Vagina (tissue), 2 donors: ENCODE results near the gene ESRRG. TPM values are rescaled to one million over a fixed set of nuclear protein-coding genes. Genes with fewer than 3 reads are reported as not detected.

Experiments used
- DNase-seq, 2 donors: peaks; one replicate each; pipeline ENCODE4 v3.0.0-alpha.2; 2017; ENCODE audit errors: extremely low spot score in 2 of 2
- H3K27ac ChIP-seq: fragments of 200-600 bp; sonication (generic); one replicate; pipeline ENCODE4 v1.5.1; 2019
- H3K27me3 ChIP-seq: fragments of 200-600 bp; sonication (generic); one replicate; pipeline ENCODE4 v1.5.1; 2019
- H3K36me3 ChIP-seq, 2 donors: fragments of 200-600 bp; sonication (generic); one replicate each; pipeline ENCODE4 v1.5.1; 2017 to 2019
- H3K4me1 ChIP-seq: fragments of 200-600 bp; sonication (generic); one replicate; pipeline ENCODE4 v1.5.1; 2019
- H3K4me3 ChIP-seq, 2 donors: fragments of 200-600 bp; sonication (generic); 1 replicate in 1 of 2; 2 replicates in 1 of 2; pipeline ENCODE4 v1.5.1; 2016 to 2019
- H3K9me3 ChIP-seq: fragments of 200-600 bp; sonication (generic); one replicate; pipeline ENCODE4 v1.5.1; 2019
- POLR2A ChIP-seq, 2 donors: fragments of 450-650 bp; IDR thresholded peaks; one replicate each; pipeline ENCODE4 v1.6.1; 2017; ENCODE audit warnings: antibody characterized with exemption in 2 of 2, mild to moderate bottlenecking in 2 of 2, moderate library complexity in 2 of 2
- POLR2AphosphoS5 ChIP-seq, 2 donors: sonication (generic); formaldehyde crosslinking; IDR thresholded peaks; one replicate each; pipeline ENCODE4 v1.9.0; 2017; ENCODE audit warnings: antibody characterized with exemption in 2 of 2, mild to moderate bottlenecking in 2 of 2, low read depth in 1 of 2; ENCODE audit not compliant: insufficient read depth in 1 of 2
- intact Hi-C: fragments of 100-400 bp; cut with DNase I; formaldehyde crosslinking; loops from one replicate; pipeline ENCODE4 v1.15.1; 2023
- total RNA-seq: library from RNA; depleted of rRNA; stranded (reverse); fragments of >200 nt; gene quantifications from one replicate; pipeline ENCODE4 v1.2.3, GENCODE V29; 2016
- TF ChIP-seq, protein P1 (sequence below), 3 experiments: fragments of 450-650 bp in 2 of 3; fragments of 200-600 bp in 1 of 3; sonication (generic) in 1 of 3; IDR thresholded peaks; one replicate each; pipeline ENCODE4 v1.5.1; 2017 to 2019; ENCODE audit warnings: antibody characterized with exemption in 3 of 3, mild to moderate bottlenecking in 2 of 3, moderate library complexity in 2 of 3

ESRRG gene
- total RNA-seq, 1 donor from 2014 or later = 0.98 TPM

DNA sequence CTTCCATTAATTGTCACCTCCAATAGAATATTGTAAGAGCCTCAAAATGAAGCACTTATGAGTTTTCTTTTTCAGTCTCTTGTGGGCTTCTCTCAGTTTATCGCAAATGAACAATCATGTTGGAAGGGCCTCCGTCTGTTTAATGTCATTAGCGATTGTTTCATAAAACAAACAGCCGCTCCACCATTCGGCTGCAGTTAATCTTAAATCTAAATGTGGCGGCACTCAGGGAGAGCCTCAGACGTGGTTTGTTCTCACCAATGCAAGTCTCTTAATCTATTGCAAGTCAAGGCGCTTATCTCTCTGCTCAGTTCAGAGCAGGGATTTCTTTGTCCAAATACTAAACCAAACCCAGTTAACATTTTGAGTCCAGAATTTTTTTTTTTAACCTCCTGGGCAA lies 34.9 kb upstream of the ESRRG start:
- no peak for TF ChIP-seq POLR2A (IDR thresholded peaks at IDR 0.05)
- TF ChIP-seq, protein P1, sequence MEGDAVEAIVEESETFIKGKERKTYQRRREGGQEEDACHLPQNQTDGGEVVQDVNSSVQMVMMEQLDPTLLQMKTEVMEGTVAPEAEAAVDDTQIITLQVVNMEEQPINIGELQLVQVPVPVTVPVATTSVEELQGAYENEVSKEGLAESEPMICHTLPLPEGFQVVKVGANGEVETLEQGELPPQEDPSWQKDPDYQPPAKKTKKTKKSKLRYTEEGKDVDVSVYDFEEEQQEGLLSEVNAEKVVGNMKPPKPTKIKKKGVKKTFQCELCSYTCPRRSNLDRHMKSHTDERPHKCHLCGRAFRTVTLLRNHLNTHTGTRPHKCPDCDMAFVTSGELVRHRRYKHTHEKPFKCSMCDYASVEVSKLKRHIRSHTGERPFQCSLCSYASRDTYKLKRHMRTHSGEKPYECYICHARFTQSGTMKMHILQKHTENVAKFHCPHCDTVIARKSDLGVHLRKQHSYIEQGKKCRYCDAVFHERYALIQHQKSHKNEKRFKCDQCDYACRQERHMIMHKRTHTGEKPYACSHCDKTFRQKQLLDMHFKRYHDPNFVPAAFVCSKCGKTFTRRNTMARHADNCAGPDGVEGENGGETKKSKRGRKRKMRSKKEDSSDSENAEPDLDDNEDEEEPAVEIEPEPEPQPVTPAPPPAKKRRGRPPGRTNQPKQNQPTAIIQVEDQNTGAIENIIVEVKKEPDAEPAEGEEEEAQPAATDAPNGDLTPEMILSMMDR (IDR thresholded peaks at IDR 0.05) = no peak
- TF ChIP-seq POLR2AphosphoS5 (IDR thresholded peaks at IDR 0.05; ENCODE audit: insufficient read depth in 1 of 2, low read depth in 1 of 2) = no peak
- intact Hi-C loops = no loop called here
- no peaks in the 10 kb centered on the region for H3K27me3 ChIP-seq
- no peak overlapping the region for H3K27ac ChIP-seq
- no peaks in the 10 kb centered on the region for H3K36me3 ChIP-seq
- H3K9me3 ChIP-seq = no peaks in the 10 kb centered on the region
- no peak overlapping the region for H3K4me3 ChIP-seq
- DNase-seq = no peak
- no peaks in the 10 kb centered on the region for H3K4me1 ChIP-seq

DNA sequence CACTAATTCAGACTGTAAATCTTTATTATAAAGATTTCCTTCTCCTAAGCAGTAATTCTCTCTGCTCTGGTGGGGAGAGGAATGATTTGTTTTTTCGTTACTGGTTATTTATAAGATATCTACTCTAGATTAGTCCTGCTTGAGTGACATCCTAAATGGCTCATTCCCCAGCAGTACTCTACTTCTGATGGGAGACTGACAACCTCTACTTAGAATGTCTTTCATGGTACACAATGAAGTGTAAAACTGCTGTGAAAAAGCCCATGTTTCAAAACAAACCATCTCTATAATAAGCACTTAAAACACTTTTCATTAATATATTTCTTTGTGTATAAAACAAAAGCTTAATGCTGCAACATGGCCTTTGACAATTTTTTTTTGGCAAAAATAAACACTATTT lies 33.9 kb upstream of the ESRRG start:
- intact Hi-C loops = no loop called here
- TF ChIP-seq POLR2A (IDR thresholded peaks at IDR 0.05) = no peak
- TF ChIP-seq POLR2AphosphoS5 (IDR thresholded peaks at IDR 0.05; ENCODE audit: insufficient read depth in 1 of 2, low read depth in 1 of 2) = no peak
- TF ChIP-seq, protein P1 (IDR thresholded peaks at IDR 0.05) = no peak
- Histone ChIP-seq H3K4me3 (no peak overlapping the region), H3K36me3 (no peaks in the 10 kb centered on the region), H3K9me3 (no peaks in the 10 kb centered on the region), H3K27me3 (no peaks in the 10 kb centered on the region), H3K27ac (no peak overlapping the region), H3K4me1 (no peaks in the 10 kb centered on the region)
- DNase-seq = no peak

DNA sequence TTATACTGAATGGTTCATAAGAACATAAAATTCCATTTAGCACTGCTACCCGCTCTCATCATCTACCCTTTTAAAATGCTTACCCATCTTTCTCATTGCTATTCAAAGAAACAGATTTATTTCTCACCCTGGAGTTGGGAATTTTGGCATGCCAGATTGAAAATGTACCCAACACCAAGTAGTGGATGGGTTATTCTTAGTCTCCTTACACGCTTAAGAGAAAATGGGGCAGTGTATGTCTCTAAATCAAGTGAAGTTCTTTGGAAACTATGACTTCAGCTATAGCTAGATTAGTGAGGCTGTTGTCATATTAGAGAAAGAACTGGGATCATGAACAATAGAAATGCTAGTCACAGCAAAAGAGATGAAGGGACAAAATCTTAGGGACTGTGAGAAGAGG lies 27.7 kb upstream of the ESRRG start:
- TF ChIP-seq POLR2AphosphoS5 (IDR thresholded peaks at IDR 0.05; ENCODE audit: insufficient read depth in 1 of 2, low read depth in 1 of 2) (no peak), POLR2A (IDR thresholded peaks at IDR 0.05) (no peak)
- TF ChIP-seq, protein P1 (IDR thresholded peaks at IDR 0.05) = no peak

DNA sequence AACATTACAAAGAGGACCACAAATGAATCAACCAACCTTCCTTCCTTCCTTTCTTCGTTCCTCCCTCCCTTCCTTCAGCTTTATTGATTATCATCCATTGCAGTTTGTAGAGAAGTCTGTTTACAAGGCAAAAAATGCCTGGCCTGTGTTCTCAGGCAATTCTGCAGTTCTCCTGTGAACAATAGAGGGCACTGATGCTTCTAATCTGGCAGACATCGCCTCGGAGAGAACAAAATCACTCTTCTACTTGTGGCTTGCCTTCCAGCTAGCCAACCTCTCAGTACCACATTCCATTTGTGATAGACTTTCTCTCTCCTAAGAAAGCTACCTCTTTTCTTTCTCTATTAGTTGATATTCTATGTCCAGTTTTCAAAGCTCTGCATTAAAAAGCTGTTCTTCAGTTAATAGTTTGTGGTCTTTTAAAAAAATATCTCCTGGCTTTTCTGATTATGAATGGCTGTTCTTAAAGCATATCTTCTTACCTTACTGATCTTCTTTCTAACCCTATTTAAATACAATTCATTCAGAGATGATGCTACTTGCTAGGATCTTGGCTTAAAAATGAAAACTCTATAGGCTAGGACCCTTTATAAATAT lies 26.9 kb upstream of the ESRRG start:
- no peak overlapping the region for H3K4me3 ChIP-seq
- H3K36me3 ChIP-seq = no peaks in the 10 kb centered on the region
- H3K9me3 ChIP-seq = no peaks in the 10 kb centered on the region
- H3K27ac ChIP-seq = no peak overlapping the region
- DNase-seq = no peak
- intact Hi-C loops = no loop called here
- no peaks in the 10 kb centered on the region for H3K27me3 ChIP-seq
- TF ChIP-seq POLR2AphosphoS5 (IDR thresholded peaks at IDR 0.05; ENCODE audit: insufficient read depth in 1 of 2, low read depth in 1 of 2) = no peak
- TF ChIP-seq, protein P1 (IDR thresholded peaks at IDR 0.05) = peak in 1 of 3 experiments; percentile 32
- no peaks in the 10 kb centered on the region for H3K4me1 ChIP-seq

More for the DNA sequence above, 27.7 kb upstream of the ESRRG start:
- H3K27ac ChIP-seq = no peak overlapping the region
- no peaks in the 10 kb centered on the region for H3K9me3 ChIP-seq
- intact Hi-C loops = no loop called here
- DNase-seq = no peak
- H3K4me1 ChIP-seq = no peaks in the 10 kb centered on the region
- no peaks in the 10 kb centered on the region for H3K36me3 ChIP-seq
- no peaks in the 10 kb centered on the region for H3K27me3 ChIP-seq
- no peak overlapping the region for H3K4me3 ChIP-seq

DNA sequence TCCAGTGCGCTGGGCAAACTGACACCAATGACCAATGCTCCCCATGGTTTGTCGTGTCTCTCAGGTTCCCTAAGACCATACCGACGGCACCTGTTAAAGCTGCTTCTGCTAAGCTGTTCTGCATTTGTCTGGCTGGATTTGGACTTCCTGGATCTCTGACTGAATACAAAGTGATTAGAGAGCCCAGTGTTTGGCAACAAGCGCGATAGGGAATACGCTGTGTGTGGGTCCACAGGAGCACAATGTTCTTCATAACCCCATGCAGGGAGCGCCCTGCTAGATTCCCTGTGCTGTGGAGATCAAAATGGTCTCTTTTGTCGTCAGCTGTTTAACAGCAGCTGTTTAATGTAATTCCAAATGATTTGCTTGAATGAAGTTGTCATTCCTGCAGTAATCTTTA lies 26.0 kb upstream of the ESRRG start:
- H3K27ac ChIP-seq = no peak overlapping the region
- H3K4me3 ChIP-seq = no peak overlapping the region
- no peak for DNase-seq
- H3K9me3 ChIP-seq = no peaks in the 10 kb centered on the region
- no peaks in the 10 kb centered on the region for H3K4me1 ChIP-seq
- TF ChIP-seq POLR2A (IDR thresholded peaks at IDR 0.05) = no peak
- TF ChIP-seq POLR2AphosphoS5 (IDR thresholded peaks at IDR 0.05; ENCODE audit: insufficient read depth in 1 of 2, low read depth in 1 of 2) = no peak
- TF ChIP-seq, protein P1 (IDR thresholded peaks at IDR 0.05) = no peak
- H3K36me3 ChIP-seq = no peaks in the 10 kb centered on the region
- intact Hi-C loops = no loop called here
- H3K27me3 ChIP-seq = no peaks in the 10 kb centered on the region
